K562 (cell line): ENCODE results near the gene BEST2. TPM values are rescaled to one million over a fixed set of nuclear protein-coding genes. Genes with fewer than 3 reads are reported as not detected.

ENCODE experiments used
- ARID1B ChIP-seq: fragments of 450-650 bp; IDR thresholded peaks from 2 replicates; pipeline ENCODE4 v1.6.1; 2016; ENCODE audit warnings: antibody characterized with exemption, mild to moderate bottlenecking, inconsistent platforms
- BRF2 ChIP-seq: IDR thresholded peaks from 3 replicates; pipeline ENCODE4 v1.6.1; 2011; ENCODE audit warnings: borderline replicate concordance, mild to moderate bottlenecking; ENCODE audit not compliant: insufficient read length, insufficient read depth
- HDAC3 ChIP-seq: fragments of 450-650 bp; IDR thresholded peaks from 2 replicates; pipeline ENCODE4 v1.6.1; 2018; ENCODE audit warnings: borderline replicate concordance, mild to moderate bottlenecking, moderate library complexity; ENCODE audit not compliant: partially characterized antibody
- HMBOX1 ChIP-seq: sonication (generic); IDR thresholded peaks from 2 replicates; pipeline ENCODE4 v1.6.1; 2016
- MED1 ChIP-seq: sonication (generic); formaldehyde crosslinking; IDR thresholded peaks from 2 replicates; pipeline ENCODE4 v1.8.1; 2023; ENCODE audit warnings: missing genetic modification reagents, borderline replicate concordance
- NFE2 ChIP-seq: IDR thresholded peaks from 2 replicates; pipeline ENCODE4 v1.6.1; 2014; ENCODE audit warnings: antibody characterized with exemption, low read depth
- PTTG1 ChIP-seq: fragments of 450-650 bp; IDR thresholded peaks from 2 replicates; pipeline ENCODE4 v1.6.1; 2016; ENCODE audit warnings: low read depth, mild to moderate bottlenecking, missing genetic modification characterization, missing compliant biosample characterization
- PURB ChIP-seq: sonication (generic); formaldehyde crosslinking; IDR thresholded peaks from 2 replicates; pipeline ENCODE4 v1.9.0; 2021; ENCODE audit warnings: low read depth, mild to moderate bottlenecking, missing genetic modification reagents
- SIX5 ChIP-seq, 2 experiments: IDR thresholded peaks; 2 replicates each; pipeline ENCODE4 v1.6.1; 2011; ENCODE audit warnings: low read length in 2 of 2, borderline replicate concordance in 1 of 2, low read depth in 1 of 2, mild to moderate bottlenecking in 1 of 2, moderate library complexity in 1 of 2; ENCODE audit not compliant: insufficient read depth in 1 of 2
- SMC3 ChIP-seq: conservative IDR thresholded peaks from 2 replicates; pipeline ENCODE4 v1.6.1; 2011; ENCODE audit warnings: low read depth, low read length, improper control_type of control experiment; ENCODE audit not compliant: insufficient read depth
- SRSF3 ChIP-seq: fragments of 200-400 bp; formaldehyde crosslinking; IDR thresholded peaks from 2 replicates; pipeline ENCODE4 v1.6.1; 2016; ENCODE audit warnings: mild to moderate bottlenecking, low read length, moderate library complexity; ENCODE audit not compliant: insufficient read depth
- TCF3 ChIP-seq: sonication (generic); formaldehyde crosslinking; IDR thresholded peaks from 2 replicates; pipeline ENCODE4 v1.4.0; 2020; ENCODE audit warnings: mild to moderate bottlenecking, missing genetic modification reagents
- XRCC4 ChIP-seq: IDR thresholded peaks from one replicate; pipeline ENCODE4 v1.6.1; 2011; ENCODE audit not compliant: insufficient read depth, insufficient read length; ENCODE audit errors: extremely low read depth
- ZBTB11 ChIP-seq, 3 experiments: fragments of 200-800 bp in 1 of 3; fragments of 250-450 bp in 1 of 3; fragments of 450-650 bp in 1 of 3; sonication (Bioruptor Pico) in 1 of 3; sonication (Bioruptor generic) in 1 of 3; formaldehyde crosslinking in 1 of 3; IDR thresholded peaks; 2 replicates each; pipeline versions ENCODE4 v1.6.1 to v1.8.0; 2016 to 2022; ENCODE audit warnings: mild to moderate bottlenecking in 2 of 3, missing genetic modification characterization in 2 of 3, missing compliant biosample characterization in 1 of 3, moderate library complexity in 1 of 3
- ZFP30 ChIP-seq: fragments of 250-450 bp; sonication (Bioruptor Pico); IDR thresholded peaks from 2 replicates; pipeline ENCODE4 v1.8.0; 2022; ENCODE audit warnings: moderate library complexity, mild to moderate bottlenecking, inconsistent platforms, borderline replicate concordance
- ZNF121 ChIP-seq: sonication (generic); formaldehyde crosslinking; conservative IDR thresholded peaks from 2 replicates; pipeline ENCODE4 v1.8.0; 2022; ENCODE audit warnings: missing genetic modification reagents
- ZNF592 ChIP-seq: fragments of 450-650 bp; IDR thresholded peaks from 2 replicates; pipeline ENCODE4 v1.6.1; 2017; ENCODE audit warnings: antibody characterized with exemption, mild to moderate bottlenecking
- ZNF696 ChIP-seq: fragments of 250-450 bp; sonication (Bioruptor Pico); conservative IDR thresholded peaks from 2 replicates; pipeline ENCODE4 v1.4.0; 2020; ENCODE audit warnings: mild to moderate bottlenecking, moderate library complexity
- polyA plus RNA-seq, 8 experiments: library from polyadenylated mRNA; depleted of rRNA in 4 of 8; stranded (reverse) in 5 of 8; unstranded in 3 of 8; fragments of >200 nt; fragmentation: Nextera tagmentation in 2 of 8; fragmentation: Illumina TruSeq in 1 of 8; extraction: Ambion mirVana in 2 of 8; extraction: Trizol in 1 of 8; gene quantifications; 2 replicates each; pipeline versions ENCODE4 v1.2.1 to v1.2.3, GENCODE V29; 2011 to 2014; ENCODE audit warnings: inconsistent platforms in 1 of 8, missing spikeins in 1 of 8
- total RNA-seq, 7 experiments: library from RNA; depleted of rRNA in 6 of 7; stranded (reverse); fragments of >200 nt in 6 of 7; fragmentation: Illumina TruSeq in 2 of 7; extraction: Trizol in 2 of 7; gene quantifications; 2 replicates each; pipeline versions ENCODE4 v1.2.1 to v1.2.3, GENCODE V29; 2011 to 2021; ENCODE audit warnings: low replicate concordance in 1 of 7

The BEST2 gene
- total and polyA plus RNA-seq, 9 of the 15 experiments (the other 6 are each of a cell fraction or from before 2014, with no cell fraction given) = not detected

GRCh38 chr19:12788682-12789097 is 37.1 kb downstream of the BEST2 start (continued):
- TF ChIP-seq ZNF121 (CRISPR knock-in tag) (no peak), SRSF3 (no peak), ZNF592 (peak; percentile 89), MED1 (no peak), TCF3 (peak; percentile 50), XRCC4 (no peak), PTTG1 (tag) (no peak), PURB (CRISPR knock-in tag) (no peak), BRF2 (no peak), ZFP30 (CRISPR knock-in tag) (no peak), HMBOX1 (no peak), SIX5 (IDR thresholded peaks at IDR 0.05; ENCODE audit: borderline replicate concordance in 1 of 2, insufficient read depth in 1 of 2, low read depth in 1 of 2, low read length in 2 of 2) (no peak), ZBTB11 (CRISPR knock-in tag; IDR thresholded peaks at IDR 0.05) (no peak), NFE2 (no peak), ZNF696 (CRISPR knock-in tag) (no peak), SMC3 (no peak), ARID1B (peak; percentile 38; the same call in 1 of the 2 replicates), HDAC3 (no peak)
